GM18861 (cell line): ENCODE results near the gene CBR3.

ENCODE experiments used
- ATAC-seq: cut with Tn5 transposase; IDR thresholded peaks from one replicate; pipeline ENCODE4 v1.9.1; 2021; ENCODE audit not compliant: unreplicated experiment

CBR3 gene

DNA sequence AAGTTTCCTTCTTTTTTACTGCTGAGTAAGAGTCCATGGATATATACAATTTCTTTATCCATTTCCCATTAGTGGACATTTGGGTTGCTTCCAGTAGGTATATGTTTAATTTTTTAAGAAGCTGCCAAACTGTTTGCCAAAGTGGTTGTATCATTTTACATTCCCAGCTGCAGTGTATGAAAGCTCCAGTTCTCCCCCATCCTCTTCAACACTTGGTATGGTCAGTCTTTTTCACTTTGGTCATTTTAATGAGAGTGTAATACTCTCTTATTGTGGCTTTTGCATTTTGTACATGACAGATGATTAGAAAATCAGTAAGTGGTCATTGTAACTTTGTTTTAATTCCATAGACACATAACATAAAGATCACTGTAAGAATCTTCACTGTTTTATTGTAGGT is 44.3 kb downstream of the CBR3 start:
- ATAC-seq, result no peak

GRCh38 chr21:36180963-36181362 is 46.1 kb downstream of the CBR3 start:
- no peak for ATAC-seq

DNA sequence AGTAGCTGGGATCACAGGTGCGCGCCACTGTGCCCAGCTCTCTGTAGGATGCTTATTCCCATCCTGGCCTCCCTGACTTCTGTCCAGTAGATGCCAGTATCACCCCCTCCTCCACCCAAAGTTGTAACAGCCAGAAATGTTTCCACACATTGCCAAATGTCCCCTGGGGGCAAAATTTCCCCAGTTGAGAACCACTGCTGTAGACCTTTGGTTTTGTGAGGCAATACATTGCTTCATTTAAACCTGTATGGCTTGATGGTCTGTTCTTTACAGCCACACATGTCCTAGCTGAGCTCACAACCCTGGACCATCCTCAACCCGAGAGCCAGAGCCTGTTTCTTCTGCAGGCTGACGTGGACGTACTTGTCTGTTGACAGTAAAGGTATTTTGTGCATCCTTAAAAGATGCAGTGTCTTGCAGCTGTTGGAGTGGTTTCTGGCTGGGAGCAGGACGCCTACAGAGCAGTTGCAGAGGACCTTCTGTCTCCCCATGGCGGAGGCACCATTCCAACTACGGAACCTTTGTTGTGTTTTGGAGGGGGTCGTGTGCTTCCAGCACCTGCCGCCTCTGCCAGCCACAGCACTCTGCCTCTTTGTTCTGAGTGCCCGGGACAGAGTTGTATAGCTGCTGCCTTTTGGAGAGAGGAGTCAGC is 48.4 kb downstream of the CBR3 start:
- ATAC-seq, result no peak

GRCh38 chr21:36184545-36184944 is 49.7 kb downstream of the CBR3 start:
- ATAC-seq, result no peak

GRCh38 chr21:36185523-36185922 is 50.6 kb downstream of the CBR3 start:
- no peak for ATAC-seq

- ATAC-seq, result no peak
These were observed 51.2 kb downstream of the CBR3 start for GRCh38 chr21:36186081-36186480.

DNA sequence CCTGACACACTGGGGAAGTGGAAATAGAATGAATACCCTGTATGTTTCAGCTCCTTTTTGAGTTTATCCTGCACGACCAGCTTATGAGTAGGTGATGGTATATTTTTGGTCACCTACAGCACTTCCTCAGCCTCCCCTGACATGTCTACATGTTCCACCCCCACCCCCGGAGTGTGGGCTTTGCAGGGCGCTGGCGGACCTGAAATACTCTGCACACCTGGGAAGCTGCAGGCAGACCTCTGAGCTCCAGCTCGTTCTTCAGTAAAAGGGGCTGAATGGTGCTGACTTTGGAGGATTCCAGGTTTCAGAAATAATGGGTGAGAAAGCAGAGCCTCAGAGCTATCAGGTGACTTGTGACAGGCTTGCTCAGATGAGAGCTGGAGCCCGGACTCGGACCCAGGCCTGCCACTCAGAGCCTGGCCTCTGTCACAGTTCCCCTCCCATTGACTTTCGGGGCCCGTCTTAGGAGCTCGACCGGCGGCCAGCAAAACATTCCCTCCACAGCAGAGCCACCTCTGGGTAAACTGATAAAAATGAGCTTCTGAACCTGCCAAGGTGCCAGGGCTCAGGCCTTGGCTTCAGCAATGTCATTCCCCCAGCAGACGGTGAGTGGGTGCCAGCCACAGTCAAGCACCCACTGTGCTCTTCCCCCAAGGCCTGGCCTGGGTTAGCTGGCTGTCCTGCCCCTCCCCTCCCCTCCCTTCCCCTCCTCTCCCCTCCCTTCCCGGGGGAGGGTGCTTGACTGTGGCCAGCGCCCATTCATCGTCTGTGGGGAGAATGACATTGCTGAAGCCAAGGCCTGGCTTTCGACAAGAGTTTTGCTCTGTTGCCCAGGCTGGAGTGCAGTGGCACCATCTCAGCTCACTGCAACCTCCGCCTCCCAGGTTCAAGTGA is 51.9 kb downstream of the CBR3 start:
- no peak for ATAC-seq

DNA sequence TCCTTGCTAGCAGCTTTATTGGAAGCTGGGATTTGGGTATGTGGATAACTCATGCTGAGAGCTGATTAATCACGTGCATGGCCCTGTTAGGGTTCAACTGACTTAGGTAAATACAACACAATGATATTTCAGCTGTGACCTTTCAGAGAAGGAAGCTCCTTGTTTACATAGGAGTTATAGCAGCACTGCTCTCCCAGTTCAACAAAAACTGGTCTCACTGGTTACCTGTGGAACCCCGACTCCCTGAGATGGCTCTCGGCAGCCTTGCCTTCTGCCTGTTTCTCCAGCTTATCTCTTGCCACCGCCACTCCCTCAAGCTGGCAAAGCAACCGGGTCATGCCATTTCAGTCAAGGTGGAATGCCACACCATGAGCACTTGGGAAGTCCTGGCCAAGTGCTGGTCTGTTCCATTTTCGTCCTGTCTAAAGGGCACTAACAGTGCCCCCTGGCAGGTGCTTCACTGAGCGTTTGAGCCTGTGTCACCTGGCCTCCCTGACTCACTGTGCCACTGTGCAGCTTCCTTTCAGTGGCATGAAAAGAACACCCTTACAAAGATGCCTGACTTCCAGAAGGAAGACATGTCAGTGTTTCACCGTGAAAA is 53.3 kb downstream of the CBR3 start:
- ATAC-seq, result no peak

DNA sequence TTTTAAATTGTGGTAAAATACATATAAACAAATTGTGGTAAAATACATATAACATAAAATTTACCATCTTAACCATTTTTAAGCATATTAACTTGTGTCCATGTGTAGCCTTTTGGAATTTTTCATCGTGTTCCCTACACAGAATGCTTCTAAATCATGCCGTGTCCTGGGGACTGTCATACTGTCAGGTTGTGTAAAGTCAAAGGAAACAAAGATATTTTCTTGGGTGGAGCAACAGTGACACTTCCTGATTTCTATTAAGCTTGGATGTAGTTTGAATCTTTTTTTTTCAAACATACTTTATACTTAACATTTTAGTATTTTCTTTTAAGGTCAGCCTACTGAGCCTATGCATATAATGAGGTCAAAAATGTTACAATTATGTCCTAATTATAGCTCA is 54.1 kb downstream of the CBR3 start:
- no peak for ATAC-seq

GRCh38 chr21:36190736-36191135 is 55.9 kb downstream of the CBR3 start:
- ATAC-seq, result no peak

DNA sequence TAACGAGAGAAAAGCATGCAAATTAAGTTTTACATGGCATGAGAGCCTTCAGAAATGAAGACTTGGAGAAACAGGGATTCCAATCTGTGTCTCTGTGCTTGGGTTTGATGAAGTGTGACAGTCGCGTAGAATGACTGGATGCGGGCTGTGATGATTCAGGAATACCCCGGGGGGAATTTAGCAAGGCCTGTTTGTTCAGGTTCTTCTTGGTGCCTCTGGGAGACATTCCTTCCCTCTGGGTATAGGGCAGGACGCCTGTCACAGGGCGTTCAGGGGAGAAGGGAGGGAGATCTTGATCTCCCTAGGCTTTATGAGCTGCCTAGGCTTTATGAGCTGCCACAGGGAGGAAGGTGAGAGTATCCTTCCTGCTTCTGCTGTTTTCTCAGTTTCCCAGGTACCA is 58.3 kb downstream of the CBR3 start:
- ATAC-seq, result no peak

DNA sequence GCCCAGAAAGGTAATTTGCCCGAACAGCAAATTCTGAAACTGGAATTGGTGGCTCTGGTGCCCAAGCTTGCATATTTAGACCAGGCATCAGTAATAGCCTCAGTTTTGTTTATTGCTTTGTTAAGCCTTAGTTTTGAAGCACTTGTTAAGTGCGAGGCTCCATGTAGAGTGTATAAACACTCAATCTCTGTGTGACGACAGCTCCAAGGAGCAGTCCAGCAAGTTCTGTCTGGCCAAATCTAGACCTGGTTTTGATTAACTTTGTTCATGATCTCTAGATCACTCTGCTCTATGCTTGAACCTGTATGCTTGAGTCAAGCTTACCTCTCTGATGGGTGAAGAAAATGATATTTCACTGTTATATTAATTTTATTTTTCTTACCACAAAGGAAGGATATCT is 59.1 kb downstream of the CBR3 start:
- ATAC-seq, result no peak

GRCh38 chr21:36195613-36196012 is 60.7 kb downstream of the CBR3 start:
- ATAC-seq, result no peak
